ENCODE data around the gene PRAMEF1.
"Not testable (repeated sequence)": the region's sequence is repeated elsewhere in the genome, so short reads cannot be mapped to it uniquely, and the experiment has no call there.

The PRAMEF1 gene
- long read RNA-seq = 0 reads

GRCh38 chr1:12791097-12791496 is at the start of gene PRAMEF1:
Gene PRAMEF1, plus strand, starts transcription at chr1:12791397. Its CDS starts 1,831 bp downstream, at chr1:12793228.
- not testable (repeated sequence) for H3K27ac ChIP-seq (replicated peaks); DNase-seq (ENCODE audit: low read depth in 1 of 2, low spot score in 1 of 2); H3K27me3 ChIP-seq (ENCODE audit: insufficient read depth, poor library complexity, severe bottlenecking); H3K4me3 ChIP-seq (replicated peaks; ENCODE audit: insufficient read depth, low read length)

- H3K27me3 ChIP-seq (ENCODE audit: insufficient read depth, poor library complexity, severe bottlenecking) = peaks cover 4% of the 10 kb centered on the region
- TF ChIP-seq GABPA (IDR thresholded peaks at IDR 0.05; ENCODE audit: low read depth) (no peak), CTCF (IDR thresholded peaks at IDR 0.05; ENCODE audit: insufficient read depth, low read length) (no peak), REST (IDR thresholded peaks at IDR 0.05; ENCODE audit: insufficient replicate concordance, low read depth) (no peak), POLR2AphosphoS5 (IDR thresholded peaks at IDR 0.05; ENCODE audit: low read depth) (no peak), SPI1 (IDR thresholded peaks at IDR 0.05; ENCODE audit: borderline replicate concordance, low read depth) (no peak)
- no peak overlapping the region for H3K4me3 ChIP-seq (replicated peaks; ENCODE audit: insufficient read depth, low read length)
- no peak for DNase-seq (ENCODE audit: low read depth in 1 of 2, low spot score in 1 of 2)
- H3K27ac ChIP-seq (replicated peaks) = no peak overlapping the region
Observed at GRCh38 chr1:12741946-12742345, 49.3 kb upstream of the PRAMEF1 start.

GRCh38 chr1:12745126-12745991 is 45.8 kb upstream of the PRAMEF1 start:
- no peak overlapping the region for H3K27ac ChIP-seq (replicated peaks)
- TF ChIP-seq REST (IDR thresholded peaks at IDR 0.05; ENCODE audit: insufficient replicate concordance, low read depth) = no peak
- no peak for TF ChIP-seq POLR2AphosphoS5 (IDR thresholded peaks at IDR 0.05; ENCODE audit: low read depth)
- no peak for TF ChIP-seq SPI1 (IDR thresholded peaks at IDR 0.05; ENCODE audit: borderline replicate concordance, low read depth)
- no peak for TF ChIP-seq GABPA (IDR thresholded peaks at IDR 0.05; ENCODE audit: low read depth)
- TF ChIP-seq CTCF (IDR thresholded peaks at IDR 0.05; ENCODE audit: insufficient read depth, low read length) = no peak
- no peak for DNase-seq (ENCODE audit: low read depth in 1 of 2, low spot score in 1 of 2)
- no peak overlapping the region for H3K4me3 ChIP-seq (replicated peaks; ENCODE audit: insufficient read depth, low read length)
- H3K27me3 ChIP-seq (ENCODE audit: insufficient read depth, poor library complexity, severe bottlenecking) = peaks cover 4% of the 10 kb centered on the region

GRCh38 chr1:12745992-12746323 is 45.2 kb upstream of the PRAMEF1 start, which contains the start of gene CFAP107:
Gene CFAP107, plus strand, starts transcription at chr1:12746200. Its CDS starts 231 bp downstream, at chr1:12746431.
- H3K4me3 ChIP-seq (replicated peaks; ENCODE audit: insufficient read depth, low read length) = no peak within 1 kb of the TSS
- no peak for TF ChIP-seq REST (IDR thresholded peaks at IDR 0.05; ENCODE audit: insufficient replicate concordance, low read depth)
- no peak for TF ChIP-seq POLR2AphosphoS5 (IDR thresholded peaks at IDR 0.05; ENCODE audit: low read depth)
- no peak for TF ChIP-seq CTCF (IDR thresholded peaks at IDR 0.05; ENCODE audit: insufficient read depth, low read length)
- TF ChIP-seq SPI1 (IDR thresholded peaks at IDR 0.05; ENCODE audit: borderline replicate concordance, low read depth) = no peak
- no peak for TF ChIP-seq GABPA (IDR thresholded peaks at IDR 0.05; ENCODE audit: low read depth)
- no peak within 1 kb of the TSS for H3K27ac ChIP-seq (replicated peaks)
- DNase-seq (ENCODE audit: low read depth in 1 of 2, low spot score in 1 of 2) = no peak
- peaks cover 4% of the 10 kb centered on the region for H3K27me3 ChIP-seq (ENCODE audit: insufficient read depth, poor library complexity, severe bottlenecking)

All from HL-60 (cell line).